Astrocyte (in vitro differentiated cells and primary cell): ENCODE data around the gene CTIF. TPM values are rescaled to one million over a fixed set of nuclear protein-coding genes. Genes with fewer than 3 reads are reported as not detected.

Experiments used
- DNase-seq: peaks from one replicate; pipeline ENCODE4 v3.0.0-alpha.2; 2010; ENCODE audit warnings: low read depth
- FAIRE-seq: peaks from 2 replicates; lab custom pipeline; 2011; peaks lifted over from hg19 to GRCh38; lab: Jason Lieb, UNC
- H2AFZ ChIP-seq: 2 replicates; pipeline ENCODE4 v1.6.0; 2012; ENCODE audit warnings: low read depth, low read length, inconsistent platforms
- H3K27ac ChIP-seq: 2 replicates; pipeline ENCODE4 v1.5.1; 2011; ENCODE audit warnings: low read depth, low read length, inconsistent platforms
- H3K27me3 ChIP-seq: 2 replicates; pipeline ENCODE4 v1.6.0; 2011; ENCODE audit warnings: low read length, inconsistent platforms; ENCODE audit not compliant: insufficient read depth
- H3K36me3 ChIP-seq: 2 replicates; pipeline ENCODE4 v1.5.1; 2011; ENCODE audit warnings: low read length, inconsistent platforms; ENCODE audit not compliant: insufficient read depth
- H3K4me1 ChIP-seq: 2 replicates; pipeline ENCODE4 v1.5.1; 2011; ENCODE audit warnings: low read length, inconsistent platforms; ENCODE audit not compliant: insufficient read depth
- H3K4me2 ChIP-seq: 2 replicates; pipeline ENCODE4 v1.6.0; 2012; ENCODE audit warnings: low read length, inconsistent platforms
- H3K4me3 ChIP-seq: 2 replicates; pipeline ENCODE4 v1.5.1; 2011; ENCODE audit warnings: low read depth, mild to moderate bottlenecking, low read length, inconsistent platforms; ENCODE audit not compliant: insufficient read depth
- H3K79me2 ChIP-seq: 2 replicates; pipeline ENCODE4 v1.6.0; 2012; ENCODE audit warnings: mild to moderate bottlenecking, low read length, inconsistent platforms; ENCODE audit not compliant: insufficient read depth
- H3K9ac ChIP-seq: 2 replicates; pipeline ENCODE4 v1.6.0; 2012; ENCODE audit warnings: mild to moderate bottlenecking, low read length, inconsistent platforms
- H3K9me3 ChIP-seq: 2 replicates; pipeline ENCODE4 v1.5.1; 2012; ENCODE audit warnings: low read depth, mild to moderate bottlenecking, low read length, inconsistent platforms; ENCODE audit not compliant: insufficient read depth
- H4K20me1 ChIP-seq: 2 replicates; pipeline ENCODE4 v1.6.0; 2012; ENCODE audit warnings: low read length, inconsistent platforms; ENCODE audit not compliant: insufficient read depth
- H3K27ac Mint-ChIP-seq: one replicate; pipeline ENCODE4 v1.8.0; 2021; ENCODE audit warnings: mild to moderate bottlenecking, mixed read lengths; ENCODE audit not compliant: unreplicated experiment
- H3K27me3 Mint-ChIP-seq: one replicate; pipeline ENCODE4 v1.8.0; 2021; ENCODE audit warnings: low read depth, mixed read lengths; ENCODE audit not compliant: unreplicated experiment
- H3K36me3 Mint-ChIP-seq: one replicate; pipeline ENCODE4 v1.8.0; 2021; ENCODE audit warnings: low read depth, mixed read lengths; ENCODE audit not compliant: unreplicated experiment
- H3K4me1 Mint-ChIP-seq: one replicate; pipeline ENCODE4 v1.8.0; 2021; ENCODE audit warnings: low read depth, mixed read lengths; ENCODE audit not compliant: unreplicated experiment
- H3K4me3 Mint-ChIP-seq: one replicate; pipeline ENCODE4 v1.8.0; 2021; ENCODE audit warnings: mild to moderate bottlenecking, moderate library complexity, mixed read lengths; ENCODE audit not compliant: unreplicated experiment
- H3K9me3 Mint-ChIP-seq: one replicate; pipeline ENCODE4 v1.8.0; 2021; ENCODE audit warnings: mild to moderate bottlenecking, mixed read lengths; ENCODE audit not compliant: unreplicated experiment
- EZH2 ChIP-seq: IDR thresholded peaks from 2 replicates; pipeline ENCODE4 v1.6.1; 2012; ENCODE audit warnings: mild to moderate bottlenecking, low read length, inconsistent platforms; ENCODE audit not compliant: insufficient read depth
- total RNA-seq: library from RNA; stranded (reverse); gene quantifications from 2 replicates; pipeline ENCODE4 v1.2.1, GENCODE V29; 2021
- TF ChIP-seq, protein P1 (sequence below): IDR thresholded peaks from 2 replicates; pipeline ENCODE4 v1.5.1; 2011; ENCODE audit warnings: low read depth, mild to moderate bottlenecking, inconsistent platforms, low read length, moderate library complexity; ENCODE audit not compliant: insufficient read depth

CTIF gene
- total RNA-seq, 1 donor from 2014 or later: 101 TPM

DNA sequence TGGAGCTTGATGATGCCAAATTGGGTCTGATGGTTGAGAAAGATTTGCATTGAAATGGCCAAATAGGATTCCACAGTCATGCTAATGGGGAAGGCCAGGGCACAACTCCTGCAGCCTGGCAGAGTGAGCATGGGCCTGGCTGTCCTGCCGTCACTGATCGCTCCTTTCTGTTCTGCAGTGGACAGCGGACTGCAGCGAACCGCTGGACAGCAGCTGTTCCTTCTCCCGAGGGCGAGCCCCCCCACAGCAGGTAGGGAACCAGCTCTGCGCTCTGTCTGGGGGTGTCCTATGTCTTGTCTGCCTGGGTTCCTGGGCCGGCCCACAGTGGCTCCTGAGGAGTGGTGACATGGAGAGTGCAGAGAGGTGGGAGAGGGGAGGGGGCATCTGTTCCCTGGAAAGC, 97.6 kb downstream of the CTIF start:
- no peak overlapping the region for H3K4me2 ChIP-seq
- no peak for FAIRE-seq

DNA sequence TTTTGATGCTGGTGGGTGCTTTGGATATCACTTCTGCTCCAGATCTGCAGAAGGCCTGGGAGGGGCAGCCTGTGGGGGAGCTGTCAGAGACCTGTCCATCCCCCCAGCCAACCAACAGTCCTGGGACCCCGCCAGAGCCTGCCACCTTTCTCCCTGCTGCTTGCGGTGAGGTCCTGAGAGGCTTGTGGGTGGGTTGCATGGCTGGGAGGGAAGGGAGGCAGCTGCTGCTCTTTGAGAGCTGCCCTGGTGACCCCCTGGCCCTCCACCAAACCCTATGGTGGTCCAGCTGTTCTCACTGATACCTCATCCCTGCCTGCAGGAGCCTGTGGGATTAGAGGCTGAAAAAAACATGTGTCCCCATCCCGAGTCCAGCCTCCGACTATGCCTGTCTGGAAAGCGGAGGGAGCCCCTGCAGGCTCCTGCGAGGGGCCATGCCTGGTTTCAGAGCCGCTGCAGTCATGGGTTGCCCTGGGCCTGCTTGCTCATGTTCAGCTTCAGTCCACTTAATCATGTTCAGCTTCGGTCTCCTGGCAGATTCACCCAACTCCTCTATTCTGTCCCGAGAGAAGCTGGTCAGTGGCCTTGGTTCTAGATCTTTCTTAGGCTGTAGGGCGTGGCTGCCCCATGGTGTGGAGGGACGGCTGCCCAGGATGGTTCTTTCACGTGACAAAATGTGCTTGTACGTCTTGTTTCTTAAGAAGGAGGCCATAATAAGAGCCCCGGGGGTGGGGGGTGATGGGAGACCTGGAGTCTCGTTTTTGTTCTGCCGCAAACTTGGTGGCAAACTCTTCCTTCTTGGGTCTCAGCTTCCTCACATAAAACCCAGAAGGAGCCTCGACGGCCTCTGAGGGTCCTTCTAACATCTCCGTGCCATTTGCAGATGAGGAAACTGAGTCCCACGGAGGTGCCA, 98.5 kb downstream of the CTIF start:
- Mint-ChIP-seq H3K4me3 (no peak overlapping the region), H3K4me1 (peaks cover 24% of the 10 kb centered on the region), H3K27me3 (no peaks in the 10 kb centered on the region), H3K9me3 (no peaks in the 10 kb centered on the region), H3K36me3 (peaks cover 46% of the 10 kb centered on the region), H3K27ac (no peak overlapping the region)
- no peaks in the 10 kb centered on the region for H3K9me3 ChIP-seq
- H3K4me2 ChIP-seq: no peak overlapping the region
- no peak for DNase-seq
- no peak for TF ChIP-seq EZH2
- TF ChIP-seq, protein P1, sequence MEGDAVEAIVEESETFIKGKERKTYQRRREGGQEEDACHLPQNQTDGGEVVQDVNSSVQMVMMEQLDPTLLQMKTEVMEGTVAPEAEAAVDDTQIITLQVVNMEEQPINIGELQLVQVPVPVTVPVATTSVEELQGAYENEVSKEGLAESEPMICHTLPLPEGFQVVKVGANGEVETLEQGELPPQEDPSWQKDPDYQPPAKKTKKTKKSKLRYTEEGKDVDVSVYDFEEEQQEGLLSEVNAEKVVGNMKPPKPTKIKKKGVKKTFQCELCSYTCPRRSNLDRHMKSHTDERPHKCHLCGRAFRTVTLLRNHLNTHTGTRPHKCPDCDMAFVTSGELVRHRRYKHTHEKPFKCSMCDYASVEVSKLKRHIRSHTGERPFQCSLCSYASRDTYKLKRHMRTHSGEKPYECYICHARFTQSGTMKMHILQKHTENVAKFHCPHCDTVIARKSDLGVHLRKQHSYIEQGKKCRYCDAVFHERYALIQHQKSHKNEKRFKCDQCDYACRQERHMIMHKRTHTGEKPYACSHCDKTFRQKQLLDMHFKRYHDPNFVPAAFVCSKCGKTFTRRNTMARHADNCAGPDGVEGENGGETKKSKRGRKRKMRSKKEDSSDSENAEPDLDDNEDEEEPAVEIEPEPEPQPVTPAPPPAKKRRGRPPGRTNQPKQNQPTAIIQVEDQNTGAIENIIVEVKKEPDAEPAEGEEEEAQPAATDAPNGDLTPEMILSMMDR: no peak
- peaks cover 37% of the 10 kb centered on the region for H4K20me1 ChIP-seq
- no peak overlapping the region for H3K9ac ChIP-seq
- H2AFZ ChIP-seq: no peak overlapping the region
- H3K4me1 ChIP-seq: peaks cover 14% of the 10 kb centered on the region
- no peak for FAIRE-seq
- no peak overlapping the region for H3K27ac ChIP-seq
- H3K4me3 ChIP-seq: no peak overlapping the region
- H3K27me3 ChIP-seq: no peaks in the 10 kb centered on the region
- peaks cover 29% of the 10 kb centered on the region for H3K79me2 ChIP-seq
- peaks cover 2% of the 10 kb centered on the region for H3K36me3 ChIP-seq

More for the DNA sequence above, 97.6 kb downstream of the CTIF start:
- no peak overlapping the region for H3K27ac ChIP-seq
- no peak overlapping the region for H3K9ac ChIP-seq
- peaks cover 29% of the 10 kb centered on the region for H3K79me2 ChIP-seq
- H2AFZ ChIP-seq: no peak overlapping the region
- no peaks in the 10 kb centered on the region for H3K27me3 ChIP-seq
- H3K9me3 ChIP-seq: no peaks in the 10 kb centered on the region
- peaks cover 37% of the 10 kb centered on the region for H4K20me1 ChIP-seq
- Mint-ChIP-seq H3K4me3 (no peak overlapping the region), H3K9me3 (peaks cover 3% of the 10 kb centered on the region), H3K36me3 (peaks cover 41% of the 10 kb centered on the region), H3K27me3 (no peaks in the 10 kb centered on the region), H3K4me1 (peaks cover 20% of the 10 kb centered on the region), H3K27ac (no peak overlapping the region)
- H3K36me3 ChIP-seq: peaks cover 2% of the 10 kb centered on the region
- peaks cover 14% of the 10 kb centered on the region for H3K4me1 ChIP-seq
- no peak for TF ChIP-seq EZH2
- TF ChIP-seq, protein P1: no peak
- DNase-seq: no peak
- H3K4me3 ChIP-seq: no peak overlapping the region

DNA sequence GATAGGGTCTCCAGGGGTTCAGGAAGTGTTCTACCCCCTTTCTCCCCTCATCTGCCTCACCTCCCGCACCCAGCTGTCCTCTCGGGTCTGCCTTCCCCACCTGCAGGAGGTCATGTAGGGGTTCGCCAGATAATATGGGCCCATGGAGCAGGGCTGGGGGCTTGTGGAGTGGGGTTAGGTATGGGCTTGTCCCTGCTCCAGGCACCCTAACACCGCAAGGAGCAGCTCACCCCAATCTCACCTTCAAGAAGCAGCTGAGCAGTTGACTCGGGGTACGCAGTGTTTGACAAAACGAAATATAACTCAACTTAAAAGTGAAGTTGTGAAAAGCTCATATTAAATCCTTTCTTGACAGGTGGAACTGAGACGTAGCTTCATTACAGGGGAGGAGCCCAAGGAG, 99.6 kb downstream of the CTIF start:
- no peak overlapping the region for H3K4me3 Mint-ChIP-seq
- H3K27ac Mint-ChIP-seq: peak overlapping the region; percentile 26
- Histone ChIP-seq H3K4me2 (no peak overlapping the region), H3K27ac (no peak overlapping the region), H3K9me3 (no peaks in the 10 kb centered on the region), H4K20me1 (peaks cover 37% of the 10 kb centered on the region), H3K4me1 (peaks cover 17% of the 10 kb centered on the region), H3K27me3 (no peaks in the 10 kb centered on the region), H3K36me3 (peaks cover 2% of the 10 kb centered on the region), H3K4me3 (no peak overlapping the region), H3K79me2 (peaks cover 32% of the 10 kb centered on the region), H2AFZ (no peak overlapping the region), H3K9ac (no peak overlapping the region)
- no peak for DNase-seq
- TF ChIP-seq, protein P1: no peak
- TF ChIP-seq EZH2: no peak
- H3K9me3 Mint-ChIP-seq: peaks cover 6% of the 10 kb centered on the region
- no peaks in the 10 kb centered on the region for H3K27me3 Mint-ChIP-seq
- peaks cover 27% of the 10 kb centered on the region for H3K4me1 Mint-ChIP-seq
- H3K36me3 Mint-ChIP-seq: peaks cover 51% of the 10 kb centered on the region
- FAIRE-seq: no peak
